ENCODE data around the gene LIN37. TPM values are rescaled to one million over a fixed set of nuclear protein-coding genes. Genes with fewer than 3 reads are reported as not detected.
"Not testable (repeated sequence)": the region's sequence is repeated elsewhere in the genome, so short reads cannot be mapped to it uniquely, and the experiment has no call there.

Gene LIN37
- total RNA-seq, 1 donor from 2014 or later: 11.9 TPM

- TF ChIP-seq CTCF (IDR thresholded peaks at IDR 0.05): no peak
- Mint-ChIP-seq H3K36me3 (ENCODE audit: low read depth) (peaks cover 7% of the 10 kb centered on the region), H3K27ac (ENCODE audit: unreplicated experiment) (no peak overlapping the region), H3K4me3 (ENCODE audit: unreplicated experiment) (no peak overlapping the region), H3K4me1 (ENCODE audit: low read depth) (no peaks in the 10 kb centered on the region), H3K27me3 (ENCODE audit: low read depth) (no peaks in the 10 kb centered on the region), H3K9me3 (ENCODE audit: low read depth) (no peaks in the 10 kb centered on the region)
- no peak for DNase-seq (ENCODE audit: low spot score)
These were observed 19.7 kb downstream of the LIN37 start for GRCh38 chr19:35768082-35768421.

- H3K4me3 Mint-ChIP-seq (ENCODE audit: unreplicated experiment); H3K27me3 Mint-ChIP-seq (ENCODE audit: low read depth); H3K9me3 Mint-ChIP-seq (ENCODE audit: low read depth): not testable (repeated sequence)
These were observed 24.0 kb downstream of the LIN37 start for GRCh38 chr19:35772362-35772761.

GRCh38 chr19:35773020-35773806 is 24.8 kb downstream of the LIN37 start:
- no peak for TF ChIP-seq CTCF (IDR thresholded peaks at IDR 0.05)
- Mint-ChIP-seq H3K9me3 (ENCODE audit: low read depth) (no peaks in the 10 kb centered on the region), H3K36me3 (ENCODE audit: low read depth) (peaks cover 4% of the 10 kb centered on the region), H3K27ac (ENCODE audit: unreplicated experiment) (no peak overlapping the region), H3K27me3 (ENCODE audit: low read depth) (no peaks in the 10 kb centered on the region), H3K4me1 (ENCODE audit: low read depth) (peaks cover 25% of the 10 kb centered on the region), H3K4me3 (ENCODE audit: unreplicated experiment) (no peak overlapping the region)
- DNase-seq (ENCODE audit: low spot score): no peak

More at GRCh38 chr19:35772362-35772761, 24.0 kb downstream of the LIN37 start:
- not testable (repeated sequence) for H3K36me3 Mint-ChIP-seq (ENCODE audit: low read depth); DNase-seq (ENCODE audit: low spot score); H3K27ac Mint-ChIP-seq (ENCODE audit: unreplicated experiment)
- H3K4me1 Mint-ChIP-seq (ENCODE audit: low read depth): peaks cover 25% of the 10 kb centered on the region

- Mint-ChIP-seq H3K27ac (ENCODE audit: unreplicated experiment) (no peak overlapping the region), H3K9me3 (ENCODE audit: low read depth) (no peaks in the 10 kb centered on the region), H3K4me1 (ENCODE audit: low read depth) (peaks cover 25% of the 10 kb centered on the region), H3K36me3 (ENCODE audit: low read depth) (no peaks in the 10 kb centered on the region), H3K4me3 (ENCODE audit: unreplicated experiment) (peak overlapping the region; percentile 79), H3K27me3 (ENCODE audit: low read depth) (no peaks in the 10 kb centered on the region)
- no peak for TF ChIP-seq CTCF (IDR thresholded peaks at IDR 0.05)
- no peak for DNase-seq (ENCODE audit: low spot score)
These were observed 26.1 kb downstream of the LIN37 start for GRCh38 chr19:35774274-35775045.

- H3K4me3 Mint-ChIP-seq (ENCODE audit: unreplicated experiment): peak overlapping the region; percentile 79
These were observed 26.6 kb downstream of the LIN37 start for GRCh38 chr19:35775046-35775297.

More at GRCh38 chr19:35775046-35775297, 26.6 kb downstream of the LIN37 start:
- TF ChIP-seq CTCF (IDR thresholded peaks at IDR 0.05): no peak
- no peaks in the 10 kb centered on the region for H3K27me3 Mint-ChIP-seq (ENCODE audit: low read depth)
- no peak for DNase-seq (ENCODE audit: low spot score)
- no peaks in the 10 kb centered on the region for H3K36me3 Mint-ChIP-seq (ENCODE audit: low read depth)
- peaks cover 25% of the 10 kb centered on the region for H3K4me1 Mint-ChIP-seq (ENCODE audit: low read depth)
- H3K27ac Mint-ChIP-seq (ENCODE audit: unreplicated experiment): peak overlapping the region; percentile 82
- no peaks in the 10 kb centered on the region for H3K9me3 Mint-ChIP-seq (ENCODE audit: low read depth)
